A549 (cell line): Measurements from ENCODE around the gene NOP9. TPM values are rescaled to one million over a fixed set of nuclear protein-coding genes. Genes with fewer than 3 reads are reported as not detected.

ENCODE experiments used
- ATAC-seq, 2 experiments: fragments of 200-7000 bp in 1 of 2; fragments of >200 bp in 1 of 2; cut with Nextera tagmentation in 1 of 2; cut with Tn5 transposase in 1 of 2; 3 replicates each; pipeline versions ENCODE4 v1.8.0 to v1.9.1; 2018 to 2020; ENCODE audit warnings: mild to moderate bottlenecking in 1 of 2, moderate library complexity in 1 of 2
- CTCF ChIA-PET: fragments of 300-600 bp; sonication (Branson Sonifier 250); formaldehyde crosslinking; extraction: SDS; loops from one replicate; lab custom pipeline; 2021; ENCODE audit warnings: antibody characterized with exemption, inconsistent platforms; lab: Yijun Ruan, JAX
- POLR2A ChIA-PET: fragments of 350-600 bp; formaldehyde crosslinking; extraction: SDS; loops from one replicate; lab custom pipeline; 2021; ENCODE audit warnings: antibody characterized with exemption, inconsistent platforms; lab: Yijun Ruan, JAX
- DNase-seq, 2 experiments: peaks; one replicate each; pipeline versions ENCODE4 v3.0.0 to v3.0.0-alpha.2; 2011 to 2016; ENCODE audit warnings: low read depth in 1 of 2, low spot score in 1 of 2
- FAIRE-seq: peaks from 2 replicates; lab custom pipeline; 2011; peaks lifted over from hg19 to GRCh38; lab: Jason Lieb, UNC
- H3K27ac ChIP-seq, 2 experiments: fragments of >200 bp; sonication (Bioruptor Twin); formaldehyde crosslinking; 3 replicates each; pipeline ENCODE4 v1.5.1; 2016 to 2017
- H3K4me1 ChIP-seq: fragments of >200 bp; sonication (Bioruptor Twin); formaldehyde crosslinking; 3 replicates; pipeline ENCODE4 v1.6.1; 2016
- H3K4me2 ChIP-seq: fragments of >200 bp; sonication (Bioruptor Twin); formaldehyde crosslinking; 3 replicates; pipeline ENCODE4 v1.6.1; 2016
- H3K4me3 ChIP-seq: fragments of >200 bp; sonication (Bioruptor Twin); formaldehyde crosslinking; 3 replicates; pipeline ENCODE4 v1.5.1; 2016
- H3K9me3 ChIP-seq: fragments of >200 bp; sonication (Bioruptor Twin); formaldehyde crosslinking; 3 replicates; pipeline ENCODE4 v1.6.1; 2016
- ATOH8 ChIP-seq: fragments of 250-450 bp; sonication (Bioruptor Pico); IDR thresholded peaks from 2 replicates; pipeline ENCODE4 v1.5.0; 2020; ENCODE audit warnings: low read depth, mild to moderate bottlenecking, moderate library complexity
- BHLHE40 ChIP-seq: IDR thresholded peaks from 2 replicates; pipeline ENCODE4 v1.6.1; 2012; ENCODE audit warnings: low read depth, low read length, inconsistent platforms
- CHD4 ChIP-seq: fragments of 200-600 bp; sonication (generic); IDR thresholded peaks from 2 replicates; pipeline ENCODE4 v1.6.1; 2016; ENCODE audit warnings: antibody characterized with exemption, mild to moderate bottlenecking, borderline replicate concordance
- EHF ChIP-seq: fragments of 250-450 bp; sonication (Bioruptor Pico); IDR thresholded peaks from 2 replicates; pipeline ENCODE4 v1.5.0; 2020; ENCODE audit warnings: mild to moderate bottlenecking
- ESRRA ChIP-seq: fragments of 150-350 bp; IDR thresholded peaks from 2 replicates; pipeline ENCODE4 v1.6.1; 2014; ENCODE audit warnings: mild to moderate bottlenecking, low read length, borderline replicate concordance
- HMGXB4 ChIP-seq: fragments of 250-450 bp; sonication (Bioruptor Pico); IDR thresholded peaks from 2 replicates; pipeline ENCODE4 v1.5.0; 2021; ENCODE audit warnings: mild to moderate bottlenecking, moderate library complexity, borderline replicate concordance
- HOXA7 ChIP-seq: fragments of 250-450 bp; sonication (Bioruptor Pico); IDR thresholded peaks from 2 replicates; pipeline ENCODE4 v1.5.0; 2020; ENCODE audit warnings: mild to moderate bottlenecking, moderate library complexity
- HOXB13 ChIP-seq: fragments of 250-450 bp; sonication (Bioruptor Pico); IDR thresholded peaks from 2 replicates; pipeline ENCODE4 v1.5.0; 2020; ENCODE audit warnings: low read depth, mild to moderate bottlenecking, moderate library complexity
- JUN ChIP-seq, 2 experiments: fragments of >200 bp; sonication (Bioruptor Twin); formaldehyde crosslinking; IDR thresholded peaks; 2 replicates in 1 of 2; 3 replicates in 1 of 2; pipeline ENCODE4 v1.6.1; 2016 to 2017
- MAZ ChIP-seq: fragments of 150-350 bp; IDR thresholded peaks from 2 replicates; pipeline ENCODE4 v1.6.1; 2014; ENCODE audit warnings: antibody characterized with exemption, low read depth, low read length, borderline replicate concordance
- NR3C1 ChIP-seq: fragments of >200 bp; sonication (Bioruptor Twin); formaldehyde crosslinking; IDR thresholded peaks from 3 replicates; pipeline ENCODE4 v1.6.1; 2017
- PBX3 ChIP-seq: IDR thresholded peaks from 2 replicates; pipeline ENCODE4 v1.6.1; 2012
- RCOR1 ChIP-seq: fragments of 150-350 bp; IDR thresholded peaks from 2 replicates; pipeline ENCODE4 v1.6.1; 2014; ENCODE audit warnings: antibody characterized with exemption, low read length, low read depth
- RFX5 ChIP-seq: fragments of 450-650 bp; IDR thresholded peaks from 2 replicates; pipeline ENCODE4 v1.7.1; 2014; ENCODE audit warnings: antibody characterized with exemption, mild to moderate bottlenecking, moderate library complexity
- SREBF2 ChIP-seq: fragments of 450-650 bp; IDR thresholded peaks from 2 replicates; pipeline ENCODE4 v1.6.1; 2014; ENCODE audit warnings: mild to moderate bottlenecking, moderate library complexity
- TP53 ChIP-seq: fragments of 250-450 bp; sonication (Bioruptor Pico); IDR thresholded peaks from 2 replicates; pipeline ENCODE4 v1.5.0; 2021; ENCODE audit warnings: mild to moderate bottlenecking, moderate library complexity
- ZNF302 ChIP-seq: fragments of 250-450 bp; sonication (Bioruptor Pico); IDR thresholded peaks from 2 replicates; pipeline ENCODE4 v1.9.0; 2021; ENCODE audit warnings: inconsistent platforms, mild to moderate bottlenecking, moderate library complexity
- WGBS: methylation state at CpG from one replicate; pipeline ENCODE4 v1.1.6; 2017; ENCODE audit errors: missing lambda C conversion rate; 5-methylcytosine and 5-hydroxymethylcytosine counted together
- polyA plus RNA-seq, 4 experiments: library from polyadenylated mRNA; depleted of rRNA in 3 of 4; stranded (reverse); fragments of >200 nt; fragmentation: RNase III in 1 of 4; extraction: RNeasy Plus Mini Kit Qiagen cat#74134 plus additional on column Dnase treatment in 1 of 4; gene quantifications; 2 replicates in 3 of 4; 3 replicates in 1 of 4; pipeline ENCODE4 v1.2.3, GENCODE V29; 2011 to 2017
- TF ChIP-seq, protein P1 (sequence below): fragments of >200 bp; sonication (Bioruptor Twin); formaldehyde crosslinking; IDR thresholded peaks from 3 replicates; pipeline ENCODE4 v1.5.1; 2016
- TF ChIP-seq, protein P2 (sequence below): fragments of 150-350 bp; IDR thresholded peaks from 2 replicates; pipeline ENCODE4 v1.6.1; 2014; ENCODE audit warnings: low read depth, mild to moderate bottlenecking, low read length

The NOP9 gene
- polyA plus RNA-seq, 2 of the 4 experiments (the other 2 are of a cell fraction), result 16.5 to 24.5 TPM

DNA sequence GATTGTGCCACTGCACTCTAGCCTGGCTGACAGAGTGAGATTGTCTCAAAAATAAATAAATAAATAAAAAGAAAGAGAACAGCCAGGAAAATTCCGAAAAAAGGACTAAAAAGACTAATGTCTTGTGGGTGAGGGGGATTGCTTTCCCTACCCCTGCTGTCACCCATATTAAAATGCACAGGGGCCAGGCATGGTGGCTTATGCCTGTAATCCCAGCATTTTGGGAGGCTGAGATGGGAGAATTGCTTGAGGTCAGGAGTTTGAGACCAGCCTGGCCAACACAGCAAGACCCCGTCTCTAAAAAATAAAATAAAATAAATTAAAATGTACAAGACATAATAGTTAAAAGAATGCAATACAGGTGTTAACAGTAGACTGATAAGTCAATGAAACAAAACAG, 6.1 kb upstream of the NOP9 start:
- no peak for DNase-seq
- no peak for FAIRE-seq
- Histone ChIP-seq H3K9me3 (no peaks in the 10 kb centered on the region), H3K27ac (no peak overlapping the region), H3K4me2 (no peak overlapping the region), H3K4me3 (no peak overlapping the region), H3K4me1 (peaks cover 1% of the 10 kb centered on the region; the same call in 2 of the 3 replicates)
- TF ChIP-seq EHF (no peak), JUN (IDR thresholded peaks at IDR 0.05) (no peak), ESRRA (no peak), BHLHE40 (no peak), NR3C1 (no peak), ZNF302 (CRISPR knock-in tag) (no peak), TP53 (no peak), HMGXB4 (CRISPR knock-in tag) (no peak), SREBF2 (no peak), RCOR1 (no peak), RFX5 (no peak), CHD4 (no peak), HOXA7 (no peak), ATOH8 (CRISPR knock-in tag) (no peak), MAZ (no peak), PBX3 (no peak), HOXB13 (no peak)
- TF ChIP-seq, protein P1, sequence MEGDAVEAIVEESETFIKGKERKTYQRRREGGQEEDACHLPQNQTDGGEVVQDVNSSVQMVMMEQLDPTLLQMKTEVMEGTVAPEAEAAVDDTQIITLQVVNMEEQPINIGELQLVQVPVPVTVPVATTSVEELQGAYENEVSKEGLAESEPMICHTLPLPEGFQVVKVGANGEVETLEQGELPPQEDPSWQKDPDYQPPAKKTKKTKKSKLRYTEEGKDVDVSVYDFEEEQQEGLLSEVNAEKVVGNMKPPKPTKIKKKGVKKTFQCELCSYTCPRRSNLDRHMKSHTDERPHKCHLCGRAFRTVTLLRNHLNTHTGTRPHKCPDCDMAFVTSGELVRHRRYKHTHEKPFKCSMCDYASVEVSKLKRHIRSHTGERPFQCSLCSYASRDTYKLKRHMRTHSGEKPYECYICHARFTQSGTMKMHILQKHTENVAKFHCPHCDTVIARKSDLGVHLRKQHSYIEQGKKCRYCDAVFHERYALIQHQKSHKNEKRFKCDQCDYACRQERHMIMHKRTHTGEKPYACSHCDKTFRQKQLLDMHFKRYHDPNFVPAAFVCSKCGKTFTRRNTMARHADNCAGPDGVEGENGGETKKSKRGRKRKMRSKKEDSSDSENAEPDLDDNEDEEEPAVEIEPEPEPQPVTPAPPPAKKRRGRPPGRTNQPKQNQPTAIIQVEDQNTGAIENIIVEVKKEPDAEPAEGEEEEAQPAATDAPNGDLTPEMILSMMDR, result no peak
- TF ChIP-seq, protein P2, sequence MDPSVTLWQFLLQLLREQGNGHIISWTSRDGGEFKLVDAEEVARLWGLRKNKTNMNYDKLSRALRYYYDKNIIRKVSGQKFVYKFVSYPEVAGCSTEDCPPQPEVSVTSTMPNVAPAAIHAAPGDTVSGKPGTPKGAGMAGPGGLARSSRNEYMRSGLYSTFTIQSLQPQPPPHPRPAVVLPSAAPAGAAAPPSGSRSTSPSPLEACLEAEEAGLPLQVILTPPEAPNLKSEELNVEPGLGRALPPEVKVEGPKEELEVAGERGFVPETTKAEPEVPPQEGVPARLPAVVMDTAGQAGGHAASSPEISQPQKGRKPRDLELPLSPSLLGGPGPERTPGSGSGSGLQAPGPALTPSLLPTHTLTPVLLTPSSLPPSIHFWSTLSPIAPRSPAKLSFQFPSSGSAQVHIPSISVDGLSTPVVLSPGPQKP, result no peak
- no peak for ATAC-seq
- ChIA-PET CTCF (interaction anchor here (1.8 to 34.0 kb wide), 3 partner anchors 10 to 138 kb away, joined by 4 to 601 read pairs (median 469); partner anchors contain the start of genes CIDEB, DHRS1, LTB4R and LTB4R2), POLR2A (interaction anchor here (0.6 kb wide), 1 partner anchor 22 kb away, joined by 3 read pairs; the partner anchor contains the start of gene RABGGTA)
- whole genome bisulfite sequencing, result 90% methylated on average over 2 of the region's 2 CpGs
